Fibroblast of upper back skin (primary cell): ENCODE data around the gene SEMA5A.

Experiments used
- DNase-seq: peaks from one replicate; pipeline ENCODE4 v3.0.0-alpha.2; 2013

Gene SEMA5A

DNA sequence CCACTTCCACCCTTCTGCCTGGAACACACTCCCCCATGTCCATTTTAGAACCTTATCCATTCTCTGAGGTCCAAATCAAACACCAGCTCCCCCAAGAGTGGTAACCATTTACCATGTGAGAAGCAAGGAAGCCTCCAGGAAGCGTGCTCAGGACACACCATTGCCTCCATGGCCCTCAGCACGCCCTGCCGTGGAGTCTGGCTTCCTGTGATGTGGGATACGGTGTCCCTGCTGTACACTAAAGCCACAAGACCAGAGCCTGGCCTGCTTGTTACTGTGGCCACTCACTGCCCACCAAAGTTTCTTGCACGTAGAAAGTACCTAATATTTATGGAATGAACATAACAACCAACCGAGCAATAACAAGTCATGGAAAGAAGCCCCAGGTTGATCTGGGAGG is 151.7 kb downstream of the SEMA5A start:
- no peak for DNase-seq

DNA sequence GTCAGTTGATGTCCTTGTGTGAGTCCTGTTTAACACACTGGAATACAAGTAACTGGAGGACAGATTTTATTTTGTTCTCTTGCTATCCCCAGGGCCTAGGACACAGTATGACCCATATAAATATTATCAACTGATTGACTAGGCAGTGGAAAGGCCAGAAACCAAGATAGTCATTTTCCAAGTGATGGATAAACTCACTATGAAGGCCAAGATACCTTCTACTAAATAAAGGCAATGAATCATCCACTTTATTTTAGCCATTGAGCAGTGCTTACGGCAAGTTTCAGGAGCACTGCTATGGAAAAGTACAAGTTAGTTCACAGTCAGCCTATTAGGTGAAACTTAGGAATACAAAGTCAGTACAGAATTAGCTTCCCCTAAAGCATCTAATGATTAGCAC is 153.2 kb downstream of the SEMA5A start:
- no peak for DNase-seq

DNA sequence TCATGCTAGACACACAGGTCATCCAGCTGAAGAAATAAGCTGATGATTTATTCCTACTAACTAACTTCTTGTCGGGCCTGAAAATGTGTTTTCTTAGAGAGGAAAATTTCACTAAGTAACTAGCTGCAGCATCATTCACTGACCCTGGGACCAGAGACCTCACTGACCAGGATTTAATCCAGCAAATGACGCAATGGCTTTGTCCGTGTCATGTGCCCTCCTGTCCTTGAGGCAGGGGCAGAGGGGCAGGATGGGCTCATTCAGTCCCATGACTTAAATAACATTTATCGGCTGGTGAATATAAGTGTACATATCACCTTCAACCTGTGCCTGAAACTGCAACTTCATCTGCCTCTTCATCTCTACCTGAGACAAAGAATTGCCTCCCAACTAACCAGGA is 154.8 kb downstream of the SEMA5A start:
- no peak for DNase-seq

DNA sequence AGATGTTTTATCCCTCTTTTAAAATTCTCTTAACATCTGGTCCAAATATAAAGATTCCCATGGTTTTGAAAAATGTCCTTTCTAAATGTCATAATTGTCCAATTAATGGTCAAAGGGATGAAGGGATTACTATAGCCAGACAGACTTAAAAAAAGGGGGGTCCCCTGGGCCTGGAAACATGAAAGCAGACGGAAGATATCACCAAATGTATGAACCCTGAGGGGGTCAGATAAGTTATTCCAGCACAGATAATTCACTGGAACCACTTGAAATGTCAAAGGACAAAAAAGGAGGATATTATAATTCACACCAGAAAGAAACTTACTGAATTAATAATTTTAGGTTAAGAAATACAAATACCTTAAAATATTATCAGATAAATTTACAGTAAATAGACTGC is 155.8 kb downstream of the SEMA5A start:
- DNase-seq, result no peak

DNA sequence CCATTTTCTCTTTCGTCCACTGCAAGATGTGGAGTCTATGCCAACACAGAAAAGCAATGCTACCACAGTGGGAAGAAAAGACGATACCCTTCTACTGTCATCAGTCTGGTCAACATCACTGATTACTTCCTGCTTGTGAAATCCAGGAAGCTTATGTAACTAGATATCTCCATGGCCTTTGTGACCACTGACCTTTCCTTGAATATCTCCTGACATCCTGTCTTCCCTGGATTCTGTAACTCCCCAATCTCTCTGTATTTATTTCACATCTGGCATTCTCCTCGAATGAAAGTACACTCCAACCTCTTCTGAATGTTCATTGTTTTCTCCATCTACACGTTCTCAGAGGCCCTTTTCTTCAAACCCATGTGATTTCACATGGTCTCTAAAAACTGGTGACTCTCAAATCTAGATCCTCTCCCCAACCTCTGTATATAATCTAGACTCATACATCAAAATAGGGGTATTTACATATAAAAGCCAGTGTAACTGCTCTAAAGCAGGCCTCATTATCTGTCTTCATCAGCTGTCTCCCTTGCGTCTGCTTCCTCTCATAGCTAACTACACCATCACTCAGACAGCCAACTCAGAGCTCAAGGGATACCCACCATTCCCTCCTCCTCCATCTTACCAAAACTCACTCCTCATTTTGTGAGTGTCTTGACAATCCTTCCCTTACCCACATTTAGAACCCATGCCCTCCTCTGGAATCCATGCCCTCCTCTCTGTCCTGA is 156.8 kb downstream of the SEMA5A start:
- no peak for DNase-seq

DNA sequence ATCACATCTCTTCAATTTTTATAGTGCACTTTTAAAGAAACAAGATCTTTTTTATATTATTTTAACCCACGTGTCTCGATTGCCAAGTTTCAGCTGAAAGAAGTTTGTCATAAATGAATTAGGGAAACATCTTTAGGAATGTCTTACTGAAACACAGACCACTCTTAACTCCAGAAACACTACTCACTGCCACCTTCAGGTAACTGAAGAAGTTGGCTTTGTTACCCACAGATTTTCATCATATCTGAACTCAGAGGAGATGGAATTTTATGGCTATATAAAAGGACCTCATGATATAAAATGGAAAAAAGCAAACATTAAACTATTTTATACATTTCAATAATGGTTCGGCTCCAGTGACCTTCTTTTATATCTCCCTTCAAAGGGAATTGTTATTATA is 158.0 kb downstream of the SEMA5A start:
- DNase-seq, result peak; percentile 34

DNA sequence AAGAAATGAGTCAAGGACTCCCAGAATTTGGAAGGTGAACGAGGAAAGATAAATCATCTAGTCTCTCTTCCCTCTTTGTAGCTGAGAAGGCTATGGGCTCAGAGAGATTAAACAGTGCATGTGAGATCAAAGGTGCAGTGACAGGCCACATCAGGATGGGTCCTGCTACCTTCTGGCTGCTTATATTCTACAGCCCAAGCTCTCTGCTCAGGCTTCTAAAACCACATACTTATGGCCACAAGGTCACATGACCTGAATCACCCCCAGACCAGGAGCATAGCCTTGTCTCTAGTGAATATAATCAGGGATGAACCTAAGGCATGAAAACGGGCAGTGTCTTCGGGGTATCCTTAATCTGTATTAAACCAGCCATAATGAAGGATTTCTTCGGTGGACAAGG is 158.9 kb downstream of the SEMA5A start:
- DNase-seq, result no peak

DNA sequence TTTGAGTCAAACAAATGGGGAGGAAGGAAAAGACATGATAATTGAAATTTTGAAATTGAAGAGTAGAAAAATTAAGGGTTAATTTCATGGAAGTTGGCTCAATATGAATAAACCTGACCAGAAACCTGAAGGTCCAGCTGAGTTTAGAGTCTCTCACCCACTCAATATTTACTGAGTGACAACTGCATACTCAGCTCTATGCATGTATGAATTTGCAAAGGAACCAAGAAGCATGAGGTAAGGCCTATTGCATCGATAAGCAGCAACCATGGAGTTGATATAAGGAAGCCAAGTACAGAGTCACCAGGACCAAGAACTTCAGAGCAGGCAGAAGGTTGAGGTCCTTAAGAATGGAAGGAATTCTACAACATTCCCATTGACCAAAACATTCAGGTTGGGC is 163.4 kb downstream of the SEMA5A start:
- DNase-seq, result no peak

DNA sequence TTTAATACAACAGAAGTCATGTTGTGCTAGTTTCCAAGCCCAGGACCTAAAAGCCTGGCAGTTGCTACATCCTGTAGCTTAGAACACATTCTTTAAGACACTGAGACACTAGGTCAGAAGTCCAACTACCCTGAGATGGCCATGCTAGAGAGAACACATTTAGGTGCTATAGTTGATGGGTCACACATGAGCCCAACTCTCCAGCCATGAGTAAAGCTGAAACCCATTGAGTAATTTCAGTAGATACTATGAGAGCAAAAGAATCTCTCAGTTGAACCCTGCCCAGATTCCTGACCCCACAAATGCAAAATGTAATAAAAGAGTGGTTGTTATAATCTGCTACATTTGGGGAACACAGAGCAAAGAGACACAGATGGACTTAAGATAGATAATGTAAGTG is 164.4 kb downstream of the SEMA5A start:
- no peak for DNase-seq

DNA sequence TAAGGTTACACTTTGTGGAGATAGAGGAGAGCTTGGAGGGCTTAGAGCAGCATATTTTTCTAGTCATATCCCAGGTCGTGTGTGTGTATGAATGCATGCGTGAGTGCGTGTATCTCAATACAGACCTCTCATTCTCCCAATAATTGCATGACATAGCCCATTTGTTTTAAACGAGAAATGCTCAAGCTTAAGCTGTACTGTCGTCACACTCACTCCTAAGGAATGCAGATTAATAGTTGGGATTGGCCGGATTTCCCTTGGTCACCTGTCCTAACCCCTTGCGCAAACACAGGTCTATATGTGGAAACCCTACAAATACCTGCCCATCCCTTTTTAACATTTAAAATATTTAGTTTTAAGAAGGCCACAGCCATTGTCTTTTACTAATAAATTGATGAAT is 165.8 kb downstream of the SEMA5A start:
- DNase-seq, result peak; percentile 20

DNA sequence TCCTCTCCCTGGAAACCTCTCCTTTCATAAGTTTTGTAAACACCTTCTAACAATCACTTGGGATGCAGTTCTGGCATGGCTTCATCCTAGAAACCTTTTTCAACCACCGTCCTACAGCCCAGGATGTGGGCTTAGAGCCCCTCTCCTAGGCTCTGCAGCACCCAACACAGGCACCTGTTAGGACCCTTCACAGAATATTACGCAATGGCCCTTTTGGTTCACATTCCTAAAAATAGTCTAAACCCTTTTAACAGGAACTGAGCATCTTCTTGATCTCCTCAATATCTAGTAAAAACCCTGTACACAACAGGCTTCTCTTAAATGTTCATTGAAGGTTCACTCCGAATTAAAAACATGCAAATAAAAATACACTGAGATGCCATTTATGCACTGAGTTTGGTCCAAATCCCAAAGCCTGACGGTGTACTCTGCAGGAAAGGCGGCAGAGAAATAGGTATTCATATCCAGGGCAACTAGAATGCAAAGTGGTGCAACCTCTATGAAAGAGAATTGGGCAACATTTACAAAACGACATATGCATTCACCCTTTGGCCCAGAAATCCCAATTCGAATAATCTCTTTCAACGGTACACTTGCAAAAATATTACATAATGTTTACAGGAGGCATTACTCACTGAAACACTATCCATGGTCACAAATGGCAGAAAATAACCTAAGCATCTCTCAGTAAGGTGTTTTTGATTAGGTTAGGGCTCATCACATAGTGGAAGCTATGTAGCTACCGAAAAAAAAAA is 169.3 kb downstream of the SEMA5A start:
- peak; percentile 36 for DNase-seq

DNA sequence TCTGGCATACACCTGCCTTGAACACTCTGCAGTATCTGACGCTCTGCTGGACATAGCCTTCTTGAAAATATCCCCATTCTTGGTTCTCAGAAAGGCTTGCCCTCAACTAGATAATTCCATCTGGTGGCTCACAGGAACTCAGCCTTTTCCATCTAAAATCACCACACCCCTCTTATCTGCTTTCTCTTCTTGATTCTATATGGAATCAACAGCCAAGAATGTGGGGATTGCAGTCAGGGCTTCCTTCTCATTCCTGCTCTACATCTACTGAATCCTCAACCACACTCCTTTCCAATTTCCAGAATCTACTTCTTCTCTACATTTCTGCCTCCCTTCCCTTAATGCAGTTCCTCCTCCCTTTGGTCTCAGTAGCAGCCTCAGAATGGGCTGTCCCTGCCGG is 170.1 kb downstream of the SEMA5A start:
- no peak for DNase-seq

DNA sequence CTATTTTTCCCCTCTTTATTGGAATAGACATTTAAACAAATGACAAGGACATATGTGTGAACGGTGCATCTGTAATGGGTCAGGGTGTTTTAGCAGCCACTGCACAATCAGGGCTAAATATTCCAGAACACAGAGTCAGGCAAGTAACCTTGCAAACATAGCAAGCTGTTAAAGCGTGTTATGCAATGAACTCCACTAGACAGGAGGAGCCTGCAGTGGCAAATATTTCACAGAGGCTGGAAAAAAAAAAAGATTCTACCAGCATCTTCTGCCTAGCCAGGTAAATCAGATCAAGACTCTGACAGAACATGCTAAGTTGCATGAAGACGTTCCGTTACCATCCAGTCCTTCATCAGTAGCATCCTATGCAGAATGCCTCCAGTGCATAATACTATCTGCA is 171.8 kb downstream of the SEMA5A start:
- peak; percentile 6 for DNase-seq

DNA sequence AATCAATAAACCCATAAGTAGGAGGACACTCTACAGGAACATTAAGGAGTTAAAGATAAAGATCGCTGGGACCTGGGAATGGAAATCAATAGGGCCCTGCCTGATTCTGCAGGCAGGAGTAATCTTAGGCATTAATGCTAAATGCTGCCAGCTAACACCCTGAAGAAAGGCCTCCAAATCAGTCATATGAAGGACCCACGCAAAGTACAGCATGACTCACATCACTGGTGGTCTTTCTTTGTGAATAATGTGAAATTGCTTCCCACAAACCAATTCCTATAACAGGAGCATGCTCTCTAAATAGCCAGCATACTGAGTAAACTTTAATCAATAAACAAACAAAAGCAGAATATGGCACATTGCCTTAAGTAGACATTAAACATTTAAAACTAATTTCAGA is 172.3 kb downstream of the SEMA5A start:
- DNase-seq, result peak; percentile 56

DNA sequence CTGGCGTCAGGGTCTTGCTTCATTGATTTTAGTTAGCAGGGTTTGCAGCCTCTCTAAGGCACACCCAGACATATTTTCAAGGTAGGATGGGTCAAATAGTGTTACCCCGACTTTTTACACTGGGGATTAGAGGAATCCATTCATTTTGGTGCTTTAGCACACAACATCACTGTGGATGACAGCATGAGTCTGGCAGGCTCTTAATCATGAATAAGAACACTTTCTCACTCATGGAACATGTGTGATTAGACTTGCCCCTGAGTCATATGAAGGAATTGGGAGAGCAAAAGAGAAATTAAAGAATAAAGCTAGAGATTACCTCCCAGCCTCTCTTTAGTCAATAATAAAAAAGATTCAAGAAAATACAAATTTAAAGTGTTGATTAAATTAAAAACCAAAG is 175.6 kb downstream of the SEMA5A start:
- DNase-seq, result peak; percentile 57

DNA sequence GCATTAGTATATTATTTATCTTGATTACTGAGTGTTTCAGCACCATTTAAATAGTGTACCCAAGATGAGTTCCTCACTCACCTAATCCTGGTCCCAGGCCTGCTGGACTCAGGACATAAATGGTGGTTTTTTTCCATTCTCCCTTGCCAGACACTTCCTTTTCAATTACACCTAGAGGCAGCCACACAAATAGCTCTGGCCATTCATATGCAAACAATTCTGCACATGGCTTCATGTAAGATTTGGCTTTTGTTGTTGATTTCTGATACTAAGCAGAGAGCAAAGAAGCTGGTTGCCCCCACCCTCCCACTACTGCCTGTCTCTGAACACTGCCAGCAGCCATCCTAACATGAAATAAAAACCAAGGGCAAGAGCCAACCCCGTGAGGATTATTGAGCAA is 180.4 kb downstream of the SEMA5A start:
- DNase-seq, result no peak

DNA sequence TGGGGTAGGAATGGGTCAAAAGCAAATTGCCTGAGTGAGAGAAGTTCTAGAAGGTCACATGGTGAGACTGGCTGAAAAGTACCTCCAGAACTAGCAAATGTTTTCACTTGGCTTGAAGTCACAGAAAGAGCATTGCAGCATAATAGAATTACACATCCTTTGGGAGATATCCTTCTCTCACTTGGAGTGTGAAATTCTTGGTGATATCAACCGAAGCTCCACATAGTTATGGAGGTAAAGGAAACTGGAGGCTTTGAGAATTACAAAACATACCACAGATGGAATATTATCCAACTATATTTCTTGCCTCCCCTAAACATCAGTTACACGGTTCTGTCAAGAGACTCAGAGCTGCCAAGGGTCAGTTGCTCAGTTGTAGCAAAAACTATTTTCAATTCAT is 182.4 kb downstream of the SEMA5A start:
- peak; percentile 60 for DNase-seq

DNA sequence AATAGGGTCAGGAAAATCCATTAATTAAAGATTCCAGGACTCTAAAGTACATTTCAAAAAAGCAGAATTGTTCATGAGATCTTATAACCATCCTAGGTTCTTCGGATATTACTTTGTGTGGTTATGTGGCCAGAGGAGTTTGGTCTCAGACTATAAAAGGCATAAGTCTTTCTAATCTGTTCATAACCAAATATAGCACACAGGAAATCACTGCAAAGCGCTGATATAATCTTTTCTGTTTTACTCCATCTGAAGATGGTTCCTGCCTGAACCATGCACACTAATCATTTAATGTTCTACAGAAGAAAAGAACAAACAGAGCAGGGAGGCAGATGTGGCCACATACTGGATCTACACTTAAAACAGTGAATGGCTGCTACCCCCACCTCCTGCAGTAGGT is 182.8 kb downstream of the SEMA5A start:
- no peak for DNase-seq

DNA sequence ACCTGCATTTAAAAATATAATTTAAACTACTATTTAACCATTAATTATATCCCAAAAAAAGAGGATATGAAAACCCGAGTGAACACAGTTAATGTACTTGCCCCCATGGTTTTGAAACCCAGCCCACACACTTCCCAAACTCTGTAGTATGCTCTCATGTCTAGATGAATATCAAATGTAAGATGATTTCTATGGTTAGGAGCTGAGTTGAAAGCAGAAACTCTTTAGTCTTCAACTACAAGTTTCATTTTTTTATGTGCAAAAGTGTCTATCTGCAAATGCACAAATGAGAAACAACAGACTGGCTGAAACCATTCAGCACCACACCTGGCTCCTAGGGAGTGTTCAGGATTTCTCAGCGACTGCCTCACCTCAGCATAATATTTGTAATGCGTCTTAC is 183.3 kb downstream of the SEMA5A start:
- DNase-seq, result no peak

DNA sequence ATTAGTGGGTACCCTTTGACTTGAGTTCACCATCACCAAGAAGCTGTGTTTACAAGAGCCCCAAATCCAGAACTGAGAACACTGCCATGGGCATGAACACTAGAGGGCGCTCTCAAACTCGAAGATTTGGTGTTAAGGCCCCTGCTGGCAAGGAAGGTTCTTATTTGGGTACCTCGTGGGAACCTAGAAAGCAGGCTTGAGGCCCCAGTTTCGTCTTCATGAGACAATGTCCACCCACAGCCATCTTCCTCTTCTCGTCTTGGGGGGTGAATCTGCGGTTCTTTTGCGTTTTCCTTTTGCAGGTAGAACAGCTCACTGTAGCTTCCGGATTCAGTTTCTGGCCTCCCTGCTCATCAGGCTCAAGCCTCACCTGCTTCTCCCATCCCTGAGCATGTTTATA is 184.0 kb downstream of the SEMA5A start:
- no peak for DNase-seq

DNA sequence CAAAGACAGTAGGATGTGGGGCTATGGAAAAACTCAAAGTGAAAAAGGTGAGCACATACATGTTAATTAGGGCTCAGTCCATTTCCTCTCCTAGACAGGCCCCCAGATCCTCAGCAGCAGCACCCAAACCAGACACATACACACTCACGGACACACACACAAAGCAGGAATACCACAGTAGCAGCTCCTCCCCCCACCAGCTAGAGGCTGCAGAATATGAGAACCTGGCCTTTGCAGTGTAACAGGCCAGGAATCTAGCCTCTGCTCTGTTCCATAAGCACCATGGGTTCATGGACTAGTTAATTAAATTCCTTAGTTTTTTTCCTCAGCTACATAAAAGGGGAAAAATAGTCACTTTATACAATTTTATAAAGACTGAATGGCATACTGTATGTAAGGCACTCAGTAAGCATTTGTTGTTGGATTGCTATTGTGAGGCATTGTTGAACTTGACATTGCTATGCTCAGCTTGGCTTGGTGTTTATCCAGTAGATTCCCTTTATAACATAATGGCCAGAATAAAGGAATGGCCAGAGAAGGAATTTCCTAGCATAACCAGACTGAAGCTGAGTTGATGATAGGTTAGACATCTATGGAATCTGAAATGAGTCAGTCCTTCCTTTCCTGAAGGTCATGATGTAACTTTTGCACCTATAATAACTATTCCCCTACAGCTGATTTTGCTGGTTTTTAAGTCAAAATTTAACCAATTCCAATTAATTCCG is 186.8 kb downstream of the SEMA5A start:
- DNase-seq, result peak; percentile 92

DNA sequence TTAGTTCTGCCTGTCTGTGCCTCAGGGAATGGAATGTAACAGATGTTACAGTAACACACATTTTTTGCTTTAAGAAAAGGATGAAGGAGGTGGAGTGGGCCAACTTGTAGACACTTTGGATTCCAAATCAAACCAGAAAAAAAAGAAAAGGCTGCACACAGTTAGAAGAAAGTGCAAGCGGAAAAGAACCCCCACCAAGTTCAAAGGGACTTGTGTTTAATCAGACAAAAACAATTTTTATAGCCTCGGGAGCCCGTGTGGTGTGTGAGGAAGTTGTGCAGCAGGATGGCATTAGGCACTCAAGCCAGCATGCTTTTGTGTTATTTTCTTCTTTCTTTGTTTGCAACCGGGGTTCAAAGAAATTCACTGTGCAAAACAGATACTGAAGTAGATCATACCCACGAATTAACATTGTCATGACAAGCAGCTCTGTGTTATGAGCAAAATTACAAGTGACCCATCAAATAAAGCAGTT is 189.5 kb downstream of the SEMA5A start:
- peak; percentile 80 for DNase-seq

DNA sequence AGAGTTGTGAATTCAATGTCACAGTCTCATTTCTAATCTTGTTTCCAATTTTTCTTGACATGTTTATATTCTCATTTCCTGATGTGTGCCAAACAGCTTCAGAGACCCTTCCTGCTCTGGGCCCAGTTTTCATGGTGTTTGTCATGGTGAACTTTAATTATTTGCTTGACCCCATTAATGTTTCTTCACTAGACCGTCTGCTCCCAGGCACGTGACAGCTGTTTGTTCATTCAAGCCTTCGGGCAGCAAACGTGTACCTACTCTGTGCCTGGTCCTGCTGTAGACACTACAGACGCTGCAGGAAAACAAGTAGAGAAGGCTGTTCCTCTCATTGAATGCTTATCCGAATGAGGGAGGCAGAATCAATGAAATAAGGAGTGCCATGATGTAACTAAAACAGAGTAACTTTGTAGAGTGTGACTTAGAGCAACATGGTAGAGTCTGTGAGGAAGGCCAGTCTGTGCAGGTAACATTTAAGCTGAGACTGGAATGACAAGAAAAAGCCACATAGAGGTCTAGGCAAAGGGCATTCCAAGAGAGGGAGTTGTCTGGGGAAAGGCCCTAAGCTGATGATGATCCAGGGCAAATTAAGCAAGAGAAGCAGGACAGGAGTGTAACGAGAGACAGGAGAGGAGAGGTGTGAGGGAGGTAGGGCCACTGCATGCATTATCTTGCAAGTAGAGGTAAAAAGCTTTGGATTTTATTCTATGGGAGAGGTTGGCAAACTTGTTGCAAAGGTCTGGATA is 191.4 kb downstream of the SEMA5A start:
- DNase-seq, result no peak
